ENCODE data around the gene LHX3.

The LHX3 gene

GRCh38 chr9:136225748-136226679, 21.1 kb upstream of the LHX3 start:
- peak; percentile 34 for DNase-seq

DNA sequence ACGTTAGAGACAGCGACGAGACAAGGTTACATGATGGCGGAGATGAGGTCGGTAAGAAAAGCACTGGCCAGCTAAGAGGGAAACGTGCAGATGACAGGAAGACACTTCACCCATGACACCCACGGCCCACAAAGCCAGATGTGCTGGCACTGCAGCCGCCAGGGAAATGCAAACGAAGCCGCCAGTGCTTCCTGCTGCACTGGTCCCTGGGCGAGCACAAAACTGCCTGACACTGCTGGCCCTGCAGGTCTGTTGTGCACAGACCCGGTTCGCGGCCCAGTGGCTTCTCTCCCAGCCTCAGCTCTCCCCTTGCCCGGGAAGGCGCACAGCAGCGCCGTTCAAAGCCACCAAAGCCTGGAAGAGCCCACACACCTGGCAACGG, 20.4 kb upstream of the LHX3 start:
- DNase-seq = no peak

- DNase-seq = no peak
Observed at GRCh38 chr9:136223871-136224640, 19.1 kb upstream of the LHX3 start.

GRCh38 chr9:136222906-136223285, 18.0 kb upstream of the LHX3 start:
- DNase-seq = no peak

GRCh38 chr9:136222166-136222905, 17.4 kb upstream of the LHX3 start:
- DNase-seq = no peak

- DNase-seq = no peak
Observed at GRCh38 chr9:136220017-136220729, 15.2 kb upstream of the LHX3 start.

DNA sequence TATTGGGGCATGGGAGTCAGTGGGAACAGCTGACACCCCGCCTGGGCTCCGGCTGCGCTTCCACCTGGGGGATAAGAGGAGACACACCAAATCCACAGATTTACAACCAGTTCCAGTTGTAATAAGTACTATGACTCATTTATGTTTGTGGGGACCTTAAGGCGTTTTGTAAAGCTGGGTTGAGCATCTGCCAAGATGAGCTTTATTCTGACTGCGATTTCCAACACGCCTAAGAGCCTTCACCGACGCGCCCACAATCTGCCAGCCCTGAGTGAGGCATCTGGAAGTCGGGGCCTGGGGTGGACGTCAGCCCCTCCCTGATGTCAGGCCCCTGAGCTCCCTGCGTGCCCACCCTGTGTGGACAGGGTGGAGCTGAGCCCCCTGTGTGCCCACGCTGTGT, 14.3 kb upstream of the LHX3 start:
- no peak for DNase-seq

DNA sequence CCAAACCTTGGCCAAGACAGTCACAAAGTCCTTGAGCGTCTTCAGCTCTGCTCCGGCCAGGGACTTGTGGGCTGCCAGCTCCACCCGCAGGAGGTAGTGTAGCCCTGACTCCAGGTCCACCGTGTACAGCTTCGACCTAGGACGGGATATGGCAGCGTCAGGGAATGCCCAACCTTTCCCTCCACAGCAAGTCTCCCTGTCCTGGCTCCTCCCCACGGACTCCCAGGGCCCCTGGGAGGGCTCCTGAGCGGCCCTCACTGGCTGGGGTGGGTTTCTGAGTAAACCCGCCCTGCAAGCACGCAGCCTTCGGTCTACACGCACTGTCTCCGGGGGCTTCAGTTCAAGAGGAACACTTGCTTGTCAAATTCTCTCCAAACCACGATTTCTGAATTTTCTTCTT, 13.7 kb upstream of the LHX3 start:
- no peak for DNase-seq

DNA sequence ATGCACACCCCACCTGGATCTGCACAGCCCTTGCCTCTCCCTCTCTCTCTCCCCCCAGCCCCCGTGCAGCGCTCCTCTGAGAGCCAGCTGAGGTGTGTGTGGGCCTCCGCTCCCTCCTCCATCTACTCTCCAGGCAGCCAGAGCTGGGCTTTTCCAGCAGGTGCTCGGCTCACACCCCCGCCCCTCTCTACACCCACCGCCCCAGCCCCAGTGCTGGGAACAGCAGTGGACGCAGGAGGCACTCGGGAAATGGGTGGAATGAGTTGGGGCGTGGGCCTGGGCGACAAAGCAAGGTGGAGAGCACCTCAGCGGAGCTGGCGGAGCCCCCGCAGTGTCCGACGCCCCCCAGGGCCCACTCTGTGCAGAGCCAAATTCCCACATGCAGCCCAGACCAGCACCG, 13.3 kb upstream of the LHX3 start:
- DNase-seq = no peak

GRCh38 chr9:136216541-136217244, 11.8 kb upstream of the LHX3 start:
- DNase-seq = no peak

DNA sequence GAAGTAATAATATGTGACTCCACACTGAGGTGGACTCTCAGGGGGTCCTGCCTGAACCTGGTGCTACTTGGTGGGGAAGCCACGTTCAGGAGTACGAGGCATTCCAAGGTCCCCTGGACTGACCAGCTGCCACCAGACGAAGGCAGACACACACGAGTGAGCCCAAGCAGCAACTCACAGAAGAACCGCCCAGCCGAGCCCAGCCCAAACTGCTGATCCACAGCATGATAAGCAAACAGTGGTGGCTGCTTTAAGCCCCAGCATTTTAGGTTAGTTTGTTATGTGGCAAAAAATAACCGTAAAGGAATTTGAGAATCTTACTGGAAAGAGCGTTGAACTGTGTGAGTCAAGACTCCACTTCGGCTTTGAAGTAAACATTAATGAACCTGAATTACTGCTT, 8.8 kb upstream of the LHX3 start:
- no peak for DNase-seq

- no peak for DNase-seq
Observed at GRCh38 chr9:136212345-136212950, 7.5 kb upstream of the LHX3 start.

- DNase-seq = no peak
Observed at GRCh38 chr9:136211441-136212344, 6.8 kb upstream of the LHX3 start.

GRCh38 chr9:136211006-136211405, 6.1 kb upstream of the LHX3 start:
- no peak for DNase-seq

DNA sequence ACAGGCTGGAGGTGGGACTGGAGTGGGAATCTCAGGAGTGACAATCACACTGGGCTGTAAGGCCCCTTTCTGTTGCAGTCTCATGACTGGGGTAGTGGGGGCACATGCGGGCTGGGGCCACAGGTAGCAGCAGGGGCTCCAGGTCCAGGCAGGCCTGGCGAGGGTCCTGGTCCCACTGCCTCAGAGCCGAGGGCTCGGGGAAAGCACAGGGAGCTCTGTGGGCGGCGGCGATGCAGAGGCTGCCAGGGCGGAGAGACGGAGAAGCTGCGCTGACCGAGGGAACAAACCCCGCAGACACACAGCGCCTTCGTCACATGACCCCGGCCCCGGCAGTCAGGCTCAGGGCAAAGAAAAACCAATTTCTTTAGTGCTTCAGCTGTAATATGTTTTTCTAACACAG, 5.3 kb upstream of the LHX3 start:
- DNase-seq = no peak

DNA sequence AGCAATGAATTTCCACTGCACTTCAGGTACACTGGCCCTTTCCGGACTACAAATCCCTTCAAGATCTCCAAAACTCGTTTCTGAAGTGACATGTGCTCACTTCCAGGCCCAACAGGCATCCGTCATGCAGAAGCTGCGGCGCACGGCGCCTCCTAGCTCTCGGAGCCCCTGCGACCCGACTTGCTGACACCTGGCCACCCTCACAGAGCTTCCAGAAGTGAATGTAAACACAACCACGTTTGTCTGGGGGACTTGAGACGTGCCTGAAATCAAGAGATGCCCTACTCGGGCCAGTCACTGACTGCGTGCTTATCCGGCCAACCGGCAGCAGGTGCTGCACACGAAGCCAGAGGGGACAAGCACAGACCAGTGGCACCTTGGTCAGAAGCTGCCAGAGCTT, 4.9 kb upstream of the LHX3 start:
- DNase-seq = no peak

GRCh38 chr9:136209232-136209631, 4.3 kb upstream of the LHX3 start:
- no peak for DNase-seq

- no peak for DNase-seq
Observed at GRCh38 chr9:136208675-136209074, 3.7 kb upstream of the LHX3 start.

GRCh38 chr9:136207616-136208015, 2.7 kb upstream of the LHX3 start:
- no peak for DNase-seq

GRCh38 chr9:136206602-136207275, 1.8 kb upstream of the LHX3 start:
- no peak for DNase-seq

All from NCI-H1436 (cell line).